ENCODE measurements around the gene ARHGAP18. TPM values are rescaled to one million over a fixed set of nuclear protein-coding genes. Genes with fewer than 3 reads are reported as not detected.
A peak's percentile ranks its signal among the peaks of the same experiment; 100 is the strongest.

Gene ARHGAP18
- total and polyA plus RNA-seq, 8 donors: 8.2 to 41.0 (median 27.2) TPM

GRCh38 chr6:129609635-129610034 is 100.3 kb downstream of the ARHGAP18 start:
- intact Hi-C loops (cut with DNase I): no loop called here
- DNase-seq (no peak), ATAC-seq (no peak), FAIRE-seq (no peak)
- Histone ChIP-seq H3K4me1 (no peaks in the 10 kb centered on the region), H3K4me3 (no peak overlapping the region), H3K36me3 (peaks cover 0 to 27% (median 2%) of the 10 kb centered on the region in 3 donors), H3K27me3 (no peaks in the 10 kb centered on the region), H3K27ac (no peak overlapping the region), H3K9me3 (no peaks in the 10 kb centered on the region)
- TF ChIP-seq, protein P1, sequence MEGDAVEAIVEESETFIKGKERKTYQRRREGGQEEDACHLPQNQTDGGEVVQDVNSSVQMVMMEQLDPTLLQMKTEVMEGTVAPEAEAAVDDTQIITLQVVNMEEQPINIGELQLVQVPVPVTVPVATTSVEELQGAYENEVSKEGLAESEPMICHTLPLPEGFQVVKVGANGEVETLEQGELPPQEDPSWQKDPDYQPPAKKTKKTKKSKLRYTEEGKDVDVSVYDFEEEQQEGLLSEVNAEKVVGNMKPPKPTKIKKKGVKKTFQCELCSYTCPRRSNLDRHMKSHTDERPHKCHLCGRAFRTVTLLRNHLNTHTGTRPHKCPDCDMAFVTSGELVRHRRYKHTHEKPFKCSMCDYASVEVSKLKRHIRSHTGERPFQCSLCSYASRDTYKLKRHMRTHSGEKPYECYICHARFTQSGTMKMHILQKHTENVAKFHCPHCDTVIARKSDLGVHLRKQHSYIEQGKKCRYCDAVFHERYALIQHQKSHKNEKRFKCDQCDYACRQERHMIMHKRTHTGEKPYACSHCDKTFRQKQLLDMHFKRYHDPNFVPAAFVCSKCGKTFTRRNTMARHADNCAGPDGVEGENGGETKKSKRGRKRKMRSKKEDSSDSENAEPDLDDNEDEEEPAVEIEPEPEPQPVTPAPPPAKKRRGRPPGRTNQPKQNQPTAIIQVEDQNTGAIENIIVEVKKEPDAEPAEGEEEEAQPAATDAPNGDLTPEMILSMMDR (IDR thresholded peaks at IDR 0.05): no peak
- 71 to 78% methylated on average over 4 of the region's 4 CpGs for WGBS, 2 donors

- no peak for DNase-seq
- intact Hi-C loops (cut with DNase I): no loop called here
- no peaks in the 10 kb centered on the region for H3K27me3 ChIP-seq
- no peak for ATAC-seq
- 75 to 78% methylated on average over 3 of the region's 3 CpGs for WGBS, 2 donors
- no peak overlapping the region for H3K27ac ChIP-seq
- no peak overlapping the region for H3K4me3 ChIP-seq
- H3K36me3 ChIP-seq: peaks cover 0 to 27% (median 2%) of the 10 kb centered on the region in 3 donors
- TF ChIP-seq, protein P1 (IDR thresholded peaks at IDR 0.05): no peak
- H3K9me3 ChIP-seq: no peaks in the 10 kb centered on the region
- no peaks in the 10 kb centered on the region for H3K4me1 ChIP-seq
- no peak for FAIRE-seq
These were observed 101.0 kb downstream of the ARHGAP18 start for GRCh38 chr6:129608886-129609537.

GRCh38 chr6:129607581-129608186 is 102.3 kb downstream of the ARHGAP18 start:
- Histone ChIP-seq H3K27ac (no peak overlapping the region), H3K4me3 (no peak overlapping the region), H3K4me1 (no peaks in the 10 kb centered on the region), H3K27me3 (no peaks in the 10 kb centered on the region), H3K9me3 (no peaks in the 10 kb centered on the region), H3K36me3 (peaks cover 0 to 27% (median 2%) of the 10 kb centered on the region in 3 donors)
- WGBS, 2 donors: 72% methylated on average over 6 of the region's 6 CpGs
- ATAC-seq (no peak), DNase-seq (no peak), FAIRE-seq (no peak)
- intact Hi-C loops (cut with DNase I): no loop called here
- TF ChIP-seq, protein P1 (IDR thresholded peaks at IDR 0.05): no peak

DNA sequence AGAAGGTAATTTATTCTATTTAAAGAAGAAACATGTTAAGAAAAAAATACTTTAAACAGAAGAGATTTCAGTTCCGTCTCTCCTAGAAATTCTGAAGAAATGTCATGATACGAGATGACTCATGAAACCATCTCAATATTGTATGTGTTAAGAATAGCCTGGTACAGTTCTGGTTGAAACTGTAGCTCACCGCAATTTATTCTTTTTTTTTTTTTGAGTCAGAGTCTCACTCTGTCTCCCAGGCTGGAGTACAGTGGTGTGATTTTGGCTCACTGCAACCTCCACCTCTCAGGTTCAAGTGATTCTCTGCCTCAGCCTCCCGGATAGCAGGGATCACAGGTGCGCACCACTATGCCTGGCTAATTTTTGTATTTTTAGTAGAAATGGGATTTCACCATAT is 103.3 kb downstream of the ARHGAP18 start:
- no peak for FAIRE-seq
- ATAC-seq: peak in 2 of 4 donors; percentile 34 to 49
- intact Hi-C loops (cut with DNase I): no loop called here

More for the DNA sequence above, 103.3 kb downstream of the ARHGAP18 start:
- no peaks in the 10 kb centered on the region for H3K9me3 ChIP-seq
- no peak for DNase-seq
- H3K27ac ChIP-seq: no peak overlapping the region
- WGBS, 2 donors: 94 to 95% methylated on average over 5 of the region's 5 CpGs
- no peaks in the 10 kb centered on the region for H3K27me3 ChIP-seq
- peaks cover 0 to 27% (median 2%) of the 10 kb centered on the region in 3 donors for H3K36me3 ChIP-seq
- TF ChIP-seq, protein P1 (IDR thresholded peaks at IDR 0.05): no peak
- no peak overlapping the region for H3K4me3 ChIP-seq
- no peaks in the 10 kb centered on the region for H3K4me1 ChIP-seq
